HG02884 (cell line): ENCODE results near the gene BRD3.
A peak's percentile ranks its signal among the peaks of the same experiment; 100 is the strongest.
"Not testable (repeated sequence)": the region's sequence is repeated elsewhere in the genome, so short reads cannot be mapped to it uniquely, and the experiment has no call there.

Experiments used
- ATAC-seq: cut with Tn5 transposase; IDR thresholded peaks from one replicate; pipeline ENCODE4 v1.9.1; 2021; ENCODE audit warnings: mild to moderate bottlenecking, moderate library complexity; ENCODE audit not compliant: unreplicated experiment

BRD3 gene

GRCh38 chr9:133993635-133994253 is 74.1 kb downstream of the BRD3 start:
- no peak for ATAC-seq

GRCh38 chr9:133992780-133993634 is 74.8 kb downstream of the BRD3 start:
- peak; percentile 35 for ATAC-seq

GRCh38 chr9:133991964-133992779 is 75.7 kb downstream of the BRD3 start, which contains the start of gene VAV2:
Gene VAV2, minus strand, starts transcription at chr9:133992324. Its CDS starts 46 bp downstream, at chr9:133992278.
- peak; percentile 36 for ATAC-seq

DNA sequence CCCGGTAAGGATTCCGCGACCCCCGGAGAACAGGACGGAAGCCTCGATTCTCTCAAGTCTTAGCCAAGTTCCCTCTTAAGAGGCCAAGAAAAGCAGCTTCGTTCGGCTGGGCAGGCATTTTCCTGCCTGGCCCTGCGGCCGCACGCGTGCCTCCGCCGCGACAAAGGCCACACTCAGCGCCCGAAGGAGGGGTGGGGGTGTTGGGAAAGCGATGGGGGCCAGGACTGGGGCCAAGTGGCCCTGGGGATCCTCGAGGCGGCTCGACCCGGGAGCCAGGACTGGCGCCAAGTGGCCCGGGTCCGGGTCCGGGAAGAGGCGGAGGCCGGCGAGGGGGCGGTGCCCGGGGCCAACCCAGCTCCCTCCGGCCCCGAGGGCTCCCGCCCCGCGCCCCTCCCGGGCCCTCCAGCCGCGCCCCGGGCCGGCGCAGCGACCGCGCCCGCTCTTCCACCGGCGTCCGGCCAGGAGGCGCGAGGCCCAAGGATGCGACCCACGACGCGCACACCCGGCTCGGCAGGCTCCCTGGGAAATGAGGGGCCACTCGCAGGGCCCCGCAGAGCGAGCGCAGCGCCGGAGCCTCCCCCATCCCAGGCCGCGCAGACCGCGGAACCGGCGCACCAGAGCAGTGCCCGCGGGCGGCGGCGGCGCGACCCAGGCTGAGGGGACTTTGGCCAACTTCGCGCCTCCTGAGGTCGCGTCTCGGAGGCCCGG is 76.5 kb downstream of the BRD3 start:
- no peak for ATAC-seq

GRCh38 chr9:133990366-133991213 is 77.2 kb downstream of the BRD3 start:
- no peak for ATAC-seq

- ATAC-seq, result no peak
Observed at GRCh38 chr9:133989625-133990365, 78.0 kb downstream of the BRD3 start.

GRCh38 chr9:133988771-133989170 is 79.1 kb downstream of the BRD3 start:
- ATAC-seq, result not testable (repeated sequence)

DNA sequence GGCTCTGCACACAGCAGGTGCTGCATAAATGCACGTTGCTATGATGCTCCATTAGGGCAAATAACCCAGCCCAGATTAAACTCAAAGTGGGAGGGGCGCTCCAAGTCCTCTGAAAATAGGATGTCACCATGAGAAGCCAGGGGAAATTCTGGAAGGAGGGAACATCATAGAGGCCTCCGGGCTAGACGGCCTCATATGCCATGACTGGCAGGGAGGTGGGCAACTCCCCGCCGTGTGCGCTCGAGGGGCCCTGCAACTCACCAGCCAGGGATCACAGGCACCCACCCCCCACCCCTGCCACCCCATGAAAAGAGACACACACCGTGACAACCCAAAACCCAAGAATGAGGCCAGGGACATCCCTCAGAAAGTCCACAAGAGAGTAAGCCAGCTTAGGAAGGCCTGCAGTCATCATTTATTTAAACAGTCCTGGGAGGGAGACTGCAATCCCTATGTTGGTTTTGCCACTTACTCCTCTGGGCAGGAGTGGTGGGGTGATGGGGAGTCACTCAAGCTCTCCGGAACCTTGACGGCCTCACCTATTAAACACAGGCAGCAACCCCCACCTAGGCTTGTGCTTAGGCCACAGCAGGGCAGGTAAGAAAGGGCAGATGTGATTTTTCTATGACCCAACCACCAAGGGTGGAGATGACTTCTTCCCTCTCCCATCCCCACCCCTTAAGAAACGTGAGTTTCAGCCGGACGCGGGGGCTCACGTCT is 79.7 kb downstream of the BRD3 start:
- no peak for ATAC-seq

DNA sequence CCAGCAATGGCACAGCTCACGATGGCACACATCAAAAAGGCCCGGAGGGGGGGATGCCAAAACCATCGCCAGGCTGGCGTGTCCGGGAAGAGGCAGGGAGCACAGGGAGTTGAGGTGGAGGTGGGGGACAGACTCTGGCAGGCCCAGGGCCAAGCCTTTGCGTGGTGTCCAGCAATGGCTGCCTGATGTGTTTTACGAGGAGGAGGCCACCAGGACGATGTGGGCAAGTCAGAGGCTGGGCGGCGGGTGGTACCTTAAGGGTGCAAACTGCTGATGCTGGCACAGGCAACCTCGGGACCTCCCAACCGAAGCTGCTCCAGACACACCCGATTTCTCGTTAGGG is 80.4 kb downstream of the BRD3 start:
- ATAC-seq, result no peak

DNA sequence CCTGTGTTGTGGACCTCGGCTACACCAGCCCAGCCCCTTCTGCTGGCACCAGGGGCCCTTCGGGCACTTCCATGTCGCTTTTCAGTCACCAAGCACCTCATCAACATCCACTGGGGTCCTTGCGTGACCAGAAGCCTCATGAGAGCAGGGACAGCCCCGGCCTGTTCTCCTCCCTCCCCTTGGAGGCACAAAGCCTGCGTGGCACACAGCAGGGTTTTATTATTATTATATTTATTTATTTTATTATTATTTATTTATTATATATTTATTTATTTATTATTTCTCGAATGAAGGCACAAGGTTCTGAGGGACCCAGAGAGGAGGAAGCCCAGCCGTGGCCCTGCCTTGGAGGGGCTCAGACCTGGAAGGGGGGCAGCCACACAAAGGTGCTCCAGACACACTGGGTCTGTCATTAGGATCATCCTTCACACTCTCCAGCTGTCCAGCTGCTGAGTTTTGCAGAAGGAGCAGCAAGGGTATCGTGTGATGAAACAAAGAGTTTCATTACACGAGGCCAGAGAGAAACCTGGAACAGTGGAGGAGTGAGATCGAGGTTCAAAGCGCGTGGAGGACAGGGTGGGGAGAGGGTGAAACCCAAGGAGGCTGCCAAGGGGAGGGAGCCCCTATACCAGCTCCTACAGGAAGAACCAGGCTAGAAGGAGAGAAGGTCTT is 80.9 kb downstream of the BRD3 start:
- no peak for ATAC-seq

GRCh38 chr9:133986061-133986460 is 81.8 kb downstream of the BRD3 start:
- ATAC-seq, result no peak

DNA sequence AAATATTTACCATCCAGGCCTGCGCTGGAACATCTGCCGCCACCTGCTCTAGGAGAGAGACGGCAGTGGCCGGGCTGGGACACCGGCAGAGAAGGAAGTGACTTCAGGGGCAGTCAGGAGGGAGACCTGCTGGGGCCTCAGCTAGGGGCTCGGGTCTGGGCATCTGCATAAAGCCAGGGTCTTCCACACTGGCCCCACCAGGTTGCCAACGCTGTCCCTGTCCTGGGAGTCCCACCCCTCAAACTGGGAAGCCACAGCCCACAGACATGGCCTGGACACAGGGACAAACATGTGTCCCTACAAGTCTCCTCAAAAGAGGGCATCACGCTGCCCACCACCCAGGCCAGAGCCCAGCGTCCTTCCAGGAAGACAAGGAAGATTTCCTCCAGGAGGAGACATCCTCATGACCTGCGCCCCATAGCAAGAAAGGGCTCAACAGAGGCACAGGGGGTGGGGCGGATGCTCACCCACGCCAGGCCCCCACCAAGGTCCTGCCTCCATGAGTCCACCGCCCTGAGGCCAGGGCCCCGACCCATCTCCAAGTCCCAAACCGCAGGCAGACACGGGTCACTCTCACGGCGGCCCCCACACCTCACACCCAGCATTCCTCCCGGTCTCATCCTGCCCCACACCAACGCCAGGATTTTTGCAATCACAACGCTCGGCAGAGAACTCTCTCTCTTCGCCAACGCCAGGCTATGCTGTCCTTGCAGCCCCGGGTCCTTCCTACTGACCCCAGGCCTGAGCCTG is 84.7 kb downstream of the BRD3 start:
- no peak for ATAC-seq

- ATAC-seq, result no peak
Observed at GRCh38 chr9:133981958-133982681, 85.7 kb downstream of the BRD3 start.

- ATAC-seq, result no peak
Observed at GRCh38 chr9:133981589-133981957, 86.3 kb downstream of the BRD3 start.

DNA sequence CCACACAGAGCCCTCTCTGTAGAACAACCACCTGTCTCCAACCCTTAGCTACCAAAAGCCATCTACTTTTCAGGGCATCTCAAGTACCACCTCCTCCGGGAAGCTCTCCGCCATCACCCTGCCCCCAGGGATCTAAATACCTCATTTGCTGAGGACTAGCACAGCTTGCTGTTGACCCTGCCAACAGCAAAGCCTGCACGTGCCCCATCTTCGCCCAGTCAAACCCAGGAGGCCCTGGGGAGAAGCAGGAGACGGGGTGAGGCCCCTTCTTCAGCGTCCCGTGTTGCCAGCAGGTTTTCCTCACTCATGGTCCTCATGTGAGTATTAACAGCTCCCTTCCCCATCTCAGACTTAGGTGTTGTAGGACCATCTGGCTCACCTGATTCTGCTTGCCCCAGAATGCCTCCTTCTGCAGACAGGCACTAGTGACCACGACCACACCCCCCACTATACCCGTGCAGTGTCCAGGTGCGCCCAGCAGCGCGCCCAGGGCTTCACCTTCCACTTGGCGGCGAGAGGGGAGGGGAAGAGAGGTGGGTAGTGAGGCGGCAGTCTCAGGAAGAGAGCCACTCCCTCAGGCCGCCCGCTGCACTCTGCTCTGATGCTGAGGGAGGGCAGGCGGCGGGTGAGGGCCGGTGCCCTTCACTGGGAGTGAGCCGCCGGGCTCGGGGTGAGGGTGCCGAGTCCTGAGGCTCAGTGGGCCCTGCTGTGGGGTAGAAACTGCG is 86.8 kb downstream of the BRD3 start:
- ATAC-seq, result no peak
